GM12892 (cell line): ENCODE measurements around the gene GRK1.

ENCODE experiments used
- DNase-seq: peaks from one replicate; pipeline ENCODE4 v3.0.0; 2011; ENCODE audit not compliant: insufficient read length
- FAIRE-seq: peaks from 2 replicates; lab custom pipeline; 2011; peaks lifted over from hg19 to GRCh38; lab: Jason Lieb, UNC
- POLR2A ChIP-seq: IDR thresholded peaks from 2 replicates; pipeline ENCODE4 v1.6.1; 2011; ENCODE audit warnings: low read depth, low read length, control low read depth
- POLR2AphosphoS5 ChIP-seq: IDR thresholded peaks from 2 replicates; pipeline ENCODE4 v1.6.1; 2011; ENCODE audit warnings: low read depth, low read length, control low read depth
- TAF1 ChIP-seq: IDR thresholded peaks from 2 replicates; pipeline ENCODE4 v1.6.1; 2011; ENCODE audit warnings: low read depth, mild to moderate bottlenecking, control low read depth, low read length, borderline replicate concordance

The GRK1 gene

DNA sequence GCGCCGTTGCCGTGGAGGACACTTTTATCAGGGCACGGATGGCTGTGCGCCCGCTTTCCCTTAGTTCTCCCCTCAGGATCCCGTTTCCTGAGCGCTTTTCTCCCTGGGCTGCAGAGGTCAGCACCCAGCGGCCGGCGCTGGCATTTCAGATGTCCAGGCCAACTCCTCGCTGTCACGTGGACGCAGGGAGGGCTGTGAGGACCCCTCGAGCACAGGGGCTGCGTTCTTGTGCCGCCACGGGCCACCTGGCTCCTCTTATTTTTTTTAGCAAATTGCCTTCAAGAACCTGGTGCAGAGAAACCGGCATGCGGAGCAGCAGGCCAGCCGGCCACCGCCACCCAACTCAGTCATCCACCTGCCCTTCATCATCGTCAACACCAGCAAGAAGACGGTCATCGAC is 31.3 kb upstream of the GRK1 start:
- no peak for FAIRE-seq
- no peak for DNase-seq
- no peak for TF ChIP-seq POLR2AphosphoS5
- TF ChIP-seq POLR2A: no peak

DNA sequence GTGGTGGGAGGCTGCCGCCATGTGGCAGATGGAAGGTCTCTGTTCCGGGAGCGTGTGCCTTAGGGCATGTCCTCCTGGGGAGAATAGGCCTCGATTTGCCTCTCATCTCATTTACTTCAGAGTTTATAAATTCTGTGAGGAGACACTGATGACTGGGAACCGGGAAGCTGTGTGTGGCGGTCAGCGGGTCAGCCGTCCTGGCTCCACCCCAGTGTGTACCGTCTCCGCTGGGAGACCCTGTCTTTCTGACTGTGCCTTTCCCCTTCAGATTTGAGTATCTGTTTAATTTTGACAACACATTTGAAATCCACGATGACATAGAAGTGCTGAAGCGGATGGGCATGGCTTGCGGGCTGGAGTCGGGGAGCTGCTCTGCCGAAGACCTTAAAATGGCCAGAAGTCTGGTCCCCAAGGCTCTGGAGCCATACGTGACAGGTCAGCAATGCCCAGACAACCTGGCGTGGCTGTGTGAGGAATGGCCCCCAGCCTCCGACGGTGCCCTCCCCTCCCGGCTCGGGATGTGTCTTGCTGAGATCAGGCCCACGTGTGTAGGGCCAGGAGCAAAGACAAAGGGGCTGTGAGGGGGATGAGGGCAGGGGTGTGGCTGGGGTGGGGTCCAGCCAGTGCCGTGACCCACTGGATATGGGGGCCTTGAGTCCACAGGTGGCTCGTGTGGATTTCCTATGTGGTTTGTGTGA is 30.6 kb upstream of the GRK1 start:
- no peak for TF ChIP-seq TAF1
- no peak for TF ChIP-seq POLR2AphosphoS5
- TF ChIP-seq POLR2A: no peak
- no peak for FAIRE-seq

DNA sequence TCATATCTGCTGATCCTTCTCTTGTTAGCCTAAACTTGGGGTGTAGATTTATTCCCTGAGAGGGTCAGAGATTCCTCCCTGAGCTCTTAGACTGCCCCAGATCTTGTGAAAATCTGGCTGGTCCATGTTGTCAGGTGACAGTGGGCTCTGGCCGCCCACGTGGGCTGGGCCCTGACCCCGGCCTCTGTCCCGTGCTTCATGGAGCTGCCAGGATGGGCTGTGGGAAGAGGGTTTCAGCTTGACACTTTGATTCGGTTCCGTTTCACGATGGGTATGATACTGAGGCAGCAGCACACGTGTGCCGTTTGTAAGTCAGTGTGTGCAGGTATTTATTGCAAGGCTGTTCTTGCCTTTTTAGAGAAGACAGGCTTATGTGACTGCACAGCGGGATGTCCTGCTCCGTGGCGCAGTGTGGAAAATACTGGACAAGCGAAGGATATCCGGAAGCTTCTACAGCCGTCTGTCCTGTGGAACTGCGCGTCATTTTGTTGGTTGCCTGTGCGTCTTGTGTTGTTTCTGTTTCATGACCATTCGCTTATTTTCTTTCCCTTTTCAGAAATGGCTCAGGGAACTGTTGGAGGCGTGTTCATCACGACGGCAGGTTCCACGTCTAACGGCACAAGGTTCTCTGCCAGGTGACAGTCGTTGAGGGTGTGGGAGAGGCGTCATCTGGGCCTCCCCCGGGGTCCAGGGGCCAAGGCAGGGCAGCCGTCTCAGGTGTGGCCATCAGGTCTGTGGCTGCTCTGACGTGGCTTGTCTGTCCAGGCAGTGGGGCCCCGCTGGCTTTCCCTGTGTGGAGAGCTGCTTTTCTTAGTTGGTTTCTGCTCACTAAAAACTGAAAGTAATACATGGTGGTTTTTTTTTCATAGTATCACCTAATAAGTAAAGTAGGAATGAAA is 29.5 kb upstream of the GRK1 start:
- TF ChIP-seq POLR2A: no peak
- no peak for TF ChIP-seq POLR2AphosphoS5
- TF ChIP-seq TAF1: no peak
- FAIRE-seq: no peak
- DNase-seq: no peak

More for the DNA sequence above, 30.6 kb upstream of the GRK1 start:
- no peak for DNase-seq

DNA sequence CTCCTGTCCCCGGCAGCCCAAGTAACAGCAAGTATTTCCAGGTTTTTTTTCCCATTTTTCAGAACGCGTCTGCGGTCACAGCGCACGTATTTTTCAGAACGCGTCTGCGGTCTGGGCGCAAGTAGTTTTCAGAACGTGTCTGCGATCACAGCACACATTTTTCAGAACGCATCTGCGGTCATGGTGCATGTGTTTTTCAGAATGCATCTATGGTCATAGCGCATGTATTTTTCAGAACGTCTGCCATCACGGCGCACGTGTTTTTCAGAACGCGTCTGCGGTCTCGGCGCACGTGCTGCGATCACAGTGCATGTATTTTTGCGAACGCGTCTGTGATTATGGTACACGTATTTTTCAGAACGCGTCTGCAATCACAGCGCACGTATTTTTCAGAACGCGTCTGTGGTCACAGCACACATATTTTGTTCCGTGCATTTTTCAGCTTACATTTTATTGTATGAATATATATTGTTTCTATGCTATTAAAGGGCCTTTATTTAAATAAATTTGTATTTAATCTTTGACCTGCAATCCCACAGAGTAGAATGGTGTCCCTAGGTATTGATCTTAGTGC is 28.8 kb upstream of the GRK1 start:
- DNase-seq (no peak), FAIRE-seq (no peak)
- TF ChIP-seq POLR2A (no peak), TAF1 (no peak), POLR2AphosphoS5 (no peak)

DNA sequence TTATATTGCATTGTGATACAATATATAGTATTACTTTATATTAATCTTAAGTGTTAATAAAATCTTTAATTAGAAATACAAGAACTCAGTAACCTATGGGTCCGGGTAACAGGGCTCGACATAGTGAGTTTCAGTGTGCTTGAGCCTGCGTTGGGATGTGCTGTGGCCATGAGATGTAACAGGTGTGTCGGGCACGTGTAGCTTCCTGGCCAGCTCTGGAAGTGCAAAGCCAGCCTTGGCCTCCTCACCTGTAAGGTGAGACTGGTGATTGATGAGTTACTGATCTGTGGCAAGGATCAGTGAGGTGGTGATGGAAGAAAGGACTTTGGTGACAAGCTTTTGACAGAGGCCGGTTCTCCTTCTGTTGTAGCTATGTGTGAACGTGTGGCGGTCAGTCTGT is 28.2 kb upstream of the GRK1 start:
- no peak for DNase-seq
- TF ChIP-seq POLR2AphosphoS5 (no peak), POLR2A (no peak), TAF1 (no peak)
- no peak for FAIRE-seq

DNA sequence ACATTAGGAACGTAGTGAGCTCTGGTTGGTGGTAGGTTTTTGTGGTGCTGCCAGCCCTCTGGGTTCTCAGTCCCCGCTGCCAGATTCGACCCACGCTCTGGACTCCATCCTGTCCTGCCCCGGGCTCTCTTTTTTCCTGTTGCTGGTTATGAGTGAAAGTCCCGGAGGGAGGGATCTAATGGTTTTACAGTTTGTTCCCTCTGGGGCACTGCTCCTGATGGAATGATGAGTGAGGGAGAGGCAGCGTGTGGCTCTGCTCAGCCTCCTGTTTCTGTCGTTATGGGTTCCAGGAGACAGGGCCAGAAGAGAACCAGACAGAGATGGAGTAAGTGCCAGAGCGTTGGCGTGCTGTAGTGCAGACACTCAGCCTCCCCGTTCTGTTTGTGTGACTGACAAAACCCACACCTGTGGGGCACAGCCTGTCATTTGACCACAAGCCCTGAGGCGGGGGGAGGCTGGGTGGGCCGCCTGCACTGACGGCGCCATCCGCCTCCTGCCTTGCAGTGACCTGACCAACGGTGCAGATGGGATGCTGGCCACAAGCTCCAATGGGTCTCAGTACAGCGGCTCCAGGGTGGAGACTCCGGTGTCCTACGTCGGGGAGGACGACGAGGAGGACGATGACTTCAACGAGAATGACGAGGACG is 27.3 kb upstream of the GRK1 start:
- FAIRE-seq (no peak), DNase-seq (no peak)
- TF ChIP-seq POLR2A: no peak
- TF ChIP-seq POLR2AphosphoS5: no peak
- TF ChIP-seq TAF1: no peak

DNA sequence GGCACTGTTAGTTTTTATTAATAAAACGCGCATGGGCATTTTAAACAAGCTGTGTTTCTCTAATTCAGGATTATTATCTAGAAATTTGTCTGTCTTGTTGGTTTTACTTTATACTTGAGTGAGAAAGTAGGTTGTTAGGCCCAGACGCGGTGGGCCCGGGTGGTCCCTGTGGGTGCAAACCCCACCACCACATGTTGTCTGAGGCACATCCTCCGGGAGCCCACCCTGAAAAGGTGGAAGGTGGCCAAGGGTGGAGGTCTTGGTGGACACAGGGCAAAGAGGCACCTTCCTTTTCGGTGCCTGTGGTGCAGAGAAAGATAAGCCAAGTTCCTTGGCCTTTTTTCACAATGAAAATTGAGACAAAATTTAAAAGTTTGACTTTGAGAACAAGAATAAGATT is 25.6 kb upstream of the GRK1 start:
- no peak for FAIRE-seq
- TF ChIP-seq POLR2A (no peak), POLR2AphosphoS5 (no peak)
- no peak for DNase-seq

DNA sequence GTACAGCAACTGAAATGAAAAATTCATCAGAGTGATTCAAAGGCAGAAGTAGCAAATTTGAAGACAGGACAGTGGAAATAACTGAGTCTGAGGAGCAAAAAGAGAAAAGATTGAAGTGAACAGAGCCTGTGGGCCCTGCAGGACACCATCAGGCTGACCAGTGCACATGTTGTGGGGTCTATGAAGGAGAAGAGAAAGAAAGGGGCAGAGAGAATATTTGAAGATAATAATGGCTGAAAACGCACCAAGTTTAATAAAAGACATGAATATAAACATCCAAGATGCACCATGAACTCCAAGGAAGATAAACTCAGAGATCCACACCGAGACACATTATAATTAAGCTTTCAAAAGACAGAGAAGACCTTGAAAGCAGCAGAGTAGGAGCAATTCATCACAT is 24.5 kb upstream of the GRK1 start:
- DNase-seq (no peak), FAIRE-seq (no peak)
- TF ChIP-seq POLR2AphosphoS5 (no peak), POLR2A (no peak), TAF1 (no peak)

DNA sequence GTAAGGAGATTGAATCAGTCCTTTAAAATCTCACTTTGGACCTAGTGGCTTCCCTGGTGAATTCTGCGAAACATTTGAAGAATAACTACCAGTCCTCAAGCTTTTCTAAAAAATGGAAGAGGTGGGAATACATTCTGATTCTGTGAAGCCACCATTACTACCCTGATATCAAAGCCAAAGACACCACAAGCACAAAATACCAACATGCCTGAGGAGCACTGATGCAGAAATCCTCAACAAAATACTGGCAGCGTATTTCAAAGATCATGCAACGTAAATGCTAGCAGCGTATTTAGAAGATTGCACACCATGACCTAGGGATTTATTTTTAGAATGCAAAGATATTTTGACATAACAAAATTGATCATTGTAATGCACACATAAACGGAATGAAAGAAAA is 23.4 kb upstream of the GRK1 start:
- DNase-seq: no peak
- FAIRE-seq: no peak
- no peak for TF ChIP-seq TAF1

DNA sequence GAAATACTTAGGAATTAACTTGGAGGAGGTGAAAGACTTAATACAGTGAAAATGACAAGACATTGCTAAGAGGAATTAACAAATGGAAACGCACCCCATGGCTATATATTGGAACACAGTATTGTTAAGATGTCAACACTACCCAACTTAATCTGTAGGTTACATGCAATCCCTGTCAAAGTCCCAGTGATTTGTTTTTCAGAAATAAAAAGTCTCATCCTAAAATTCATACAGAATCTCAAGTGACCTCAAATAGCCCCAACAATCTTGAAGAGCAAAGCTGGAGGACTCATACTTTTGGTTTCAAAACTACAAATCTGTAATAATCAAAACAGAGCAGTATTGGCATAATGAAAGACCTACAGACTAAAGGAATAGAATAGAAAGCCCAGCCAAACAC is 22.2 kb upstream of the GRK1 start:
- FAIRE-seq: no peak
- no peak for DNase-seq
- no peak for TF ChIP-seq POLR2AphosphoS5
- TF ChIP-seq POLR2A: no peak
- TF ChIP-seq TAF1: no peak

DNA sequence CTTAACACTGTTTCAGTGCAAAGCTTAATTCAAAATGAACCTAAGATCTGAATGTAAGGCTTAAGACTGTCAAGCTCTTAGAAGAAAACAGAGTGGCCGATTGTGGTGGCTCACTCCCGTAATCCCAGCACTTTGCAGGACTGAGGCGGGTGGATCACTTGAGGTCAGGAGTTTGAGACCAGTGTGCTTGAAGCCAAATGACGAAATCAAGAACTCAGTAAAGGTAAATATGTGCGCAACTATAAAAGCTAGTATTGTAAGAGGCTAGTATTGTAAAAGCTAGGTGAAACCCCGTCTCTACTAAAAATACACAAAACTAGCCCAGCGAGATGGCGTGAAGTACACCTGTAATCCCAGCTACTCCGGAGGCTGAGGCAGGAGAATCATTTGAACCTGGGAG is 21.7 kb upstream of the GRK1 start:
- no peak for FAIRE-seq
- TF ChIP-seq POLR2A (no peak), TAF1 (no peak), POLR2AphosphoS5 (no peak)

More for the DNA sequence above, 21.7 kb upstream of the GRK1 start:
- DNase-seq: no peak
